ENCODE measurements around the gene CSGALNACT2.
"Not testable (repeated sequence)": the region's sequence is repeated elsewhere in the genome, so short reads cannot be mapped to it uniquely, and the experiment has no call there.

CSGALNACT2 gene

GRCh38 chr10:43138021-43138756 lies at the start of gene CSGALNACT2:
CSGALNACT2 (plus strand) TSS chr10:43138445; CDS start chr10:43155150, 16,705 bp downstream.
- FAIRE-seq (no peak), DNase-seq (ENCODE audit: insufficient read length, low spot score) (peak; percentile 74)
- TF ChIP-seq CTCF (IDR thresholded peaks at IDR 0.05; ENCODE audit: insufficient read depth, missing control alignments) = no peak

DNA sequence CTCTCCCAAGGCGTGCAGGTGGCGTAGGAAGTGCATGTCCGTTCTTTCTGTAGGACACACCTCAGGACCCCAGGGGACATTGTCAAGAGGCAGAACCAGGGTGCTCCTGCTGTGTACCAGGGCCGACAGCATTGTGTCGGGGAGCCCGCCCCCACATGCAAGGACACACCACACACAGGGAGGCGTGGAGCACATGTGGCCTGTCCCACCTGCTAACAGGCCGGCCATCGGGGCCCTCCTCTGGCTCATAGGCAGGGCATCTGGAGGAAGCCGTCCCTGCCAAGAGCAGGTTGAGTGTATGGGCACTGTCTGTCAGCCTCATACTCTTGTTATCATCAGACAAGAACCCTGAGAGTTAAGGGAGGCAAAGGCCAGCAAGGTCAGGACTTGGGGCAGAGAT lies 48.7 kb upstream of the CSGALNACT2 start:
- DNase-seq (ENCODE audit: insufficient read length, low spot score) (no peak), FAIRE-seq (no peak)
- no peak for TF ChIP-seq CTCF (IDR thresholded peaks at IDR 0.05; ENCODE audit: insufficient read depth, missing control alignments)

DNA sequence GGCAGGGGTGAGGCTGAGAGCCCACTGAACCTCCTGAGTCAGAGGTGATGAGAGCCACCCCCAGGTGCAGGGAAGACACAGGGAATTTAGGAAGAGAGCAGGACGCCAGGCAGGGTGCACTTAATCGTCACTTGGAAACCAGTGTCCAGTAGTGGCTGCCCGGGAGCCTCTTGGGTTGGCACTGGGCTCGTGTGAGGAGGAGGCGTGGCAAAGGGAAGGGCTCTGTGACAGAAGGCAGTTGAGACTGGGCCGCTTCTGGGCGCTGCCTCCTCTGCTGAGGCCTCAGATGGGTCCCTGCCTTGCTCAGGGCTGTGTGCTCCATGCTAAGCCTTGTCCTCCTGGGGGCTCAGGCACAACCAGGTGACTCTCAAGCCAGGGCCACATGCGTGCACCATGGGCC lies 48.1 kb upstream of the CSGALNACT2 start:
- DNase-seq (ENCODE audit: insufficient read length, low spot score) (no peak), FAIRE-seq (no peak)
- no peak for TF ChIP-seq CTCF (IDR thresholded peaks at IDR 0.05; ENCODE audit: insufficient read depth, missing control alignments)

DNA sequence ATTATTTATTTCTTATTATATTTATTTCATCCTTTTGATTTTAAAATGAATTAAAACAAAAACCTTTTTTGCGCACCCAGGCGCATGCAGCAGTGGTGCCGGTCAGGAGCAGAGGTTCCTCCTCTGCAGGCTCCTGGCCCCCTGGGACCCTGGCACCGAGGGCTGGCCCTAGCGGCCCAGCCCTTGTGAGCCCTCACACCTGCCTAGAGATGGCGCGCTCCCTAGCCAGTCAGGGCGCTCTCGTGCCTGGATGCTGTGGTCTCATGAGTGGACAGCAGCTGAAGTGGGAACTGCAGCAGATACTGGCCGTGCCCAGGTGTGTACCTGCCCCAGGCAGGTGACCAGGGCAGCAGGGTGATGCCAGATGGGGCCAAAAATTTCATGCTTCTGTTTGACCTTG lies 47.6 kb upstream of the CSGALNACT2 start:
- DNase-seq (ENCODE audit: insufficient read length, low spot score) (no peak), FAIRE-seq (no peak)
- no peak for TF ChIP-seq CTCF (IDR thresholded peaks at IDR 0.05; ENCODE audit: insufficient read depth, missing control alignments)

DNA sequence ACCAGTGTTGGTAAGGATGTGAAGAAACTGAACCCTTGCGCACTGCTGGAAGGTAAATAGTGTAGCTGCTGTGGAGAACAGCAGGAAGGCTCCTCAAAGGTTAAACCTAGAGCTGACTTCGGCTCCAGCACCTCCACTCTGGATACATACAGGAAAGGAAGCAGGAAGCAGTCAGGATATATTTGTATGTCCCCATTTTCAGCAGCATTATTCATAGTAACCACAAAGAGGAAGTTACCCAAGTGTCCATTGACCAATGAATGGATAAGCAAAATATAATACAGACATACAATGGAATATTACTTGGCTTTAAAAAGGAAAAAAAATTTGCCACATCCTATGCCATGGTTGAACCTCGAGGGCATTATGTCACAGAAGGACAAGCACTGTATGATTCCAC lies 46.4 kb upstream of the CSGALNACT2 start:
- no peak for FAIRE-seq
- no peak for TF ChIP-seq CTCF (IDR thresholded peaks at IDR 0.05; ENCODE audit: insufficient read depth, missing control alignments)
- no peak for DNase-seq (ENCODE audit: insufficient read length, low spot score)

- FAIRE-seq (no peak), DNase-seq (ENCODE audit: insufficient read length, low spot score) (no peak)
- TF ChIP-seq CTCF (IDR thresholded peaks at IDR 0.05; ENCODE audit: insufficient read depth, missing control alignments) = peak; percentile 23
These were observed 44.7 kb upstream of the CSGALNACT2 start for GRCh38 chr10:43093423-43094076.

DNA sequence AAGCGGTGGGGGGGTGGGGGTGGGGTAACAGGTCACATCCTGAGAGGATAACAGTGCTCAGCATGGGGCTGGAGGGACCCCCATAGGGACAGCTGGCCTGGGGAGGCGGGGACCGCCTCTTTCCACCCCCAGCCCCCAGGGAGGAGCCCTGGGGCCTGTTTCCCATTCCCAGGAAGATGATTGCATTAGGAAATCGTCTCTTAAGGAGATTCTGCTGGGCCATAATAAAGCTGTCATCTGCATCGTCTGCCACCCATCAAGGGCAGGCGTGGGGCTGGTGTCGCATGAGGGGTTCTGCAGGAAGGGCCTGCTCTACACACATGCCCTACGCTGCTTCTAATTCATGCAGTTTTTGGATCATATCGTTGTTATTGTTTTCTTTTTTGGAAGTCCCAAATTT lies 44.2 kb upstream of the CSGALNACT2 start:
- no peak for TF ChIP-seq CTCF (IDR thresholded peaks at IDR 0.05; ENCODE audit: insufficient read depth, missing control alignments)
- FAIRE-seq (no peak), DNase-seq (ENCODE audit: insufficient read length, low spot score) (no peak)

- not testable (repeated sequence) for FAIRE-seq; DNase-seq (ENCODE audit: insufficient read length, low spot score)
These were observed 38.9 kb upstream of the CSGALNACT2 start for GRCh38 chr10:43099339-43099738.

Measured in D721Med (cell line).